GM20431 (cell line): ENCODE data around the gene TRMT1.

Experiments
- in situ Hi-C: fragments of 300-500 bp; cut with MseI, MboI; formaldehyde crosslinking; loops from one replicate; pipeline ENCODE4 v1.15.0; 2020; ENCODE audit warnings: low sequenced_read_pairs; ENCODE audit not compliant: unreplicated experiment

Gene TRMT1

GRCh38 chr19:13103581-13104359 lies 12.8 kb downstream of the TRMT1 start:
- in situ Hi-C loops: no loop called here

- in situ Hi-C loops: no loop called here
Measured at GRCh38 chr19:13102666-13103580, 13.6 kb downstream of the TRMT1 start, which contains the start of gene LYL1. Gene LYL1, minus strand, starts transcription at chr19:13102858. Its CDS starts 1,687 bp downstream, at chr19:13101171.

GRCh38 chr19:13102416-13102665 lies 14.2 kb downstream of the TRMT1 start:
- in situ Hi-C loops: no loop called here

- in situ Hi-C loops: no loop called here
Measured at GRCh38 chr19:13101590-13102415, 14.7 kb downstream of the TRMT1 start.

- in situ Hi-C loops: no loop called here
Measured at GRCh38 chr19:13100841-13101589, 15.5 kb downstream of the TRMT1 start.

GRCh38 chr19:13100031-13100588 lies 16.4 kb downstream of the TRMT1 start:
- in situ Hi-C loops: no loop called here

- in situ Hi-C loops: no loop called here
Measured at GRCh38 chr19:13099073-13099999, 17.2 kb downstream of the TRMT1 start.

GRCh38 chr19:13098277-13099072 lies 18.1 kb downstream of the TRMT1 start:
- in situ Hi-C loops: no loop called here

DNA sequence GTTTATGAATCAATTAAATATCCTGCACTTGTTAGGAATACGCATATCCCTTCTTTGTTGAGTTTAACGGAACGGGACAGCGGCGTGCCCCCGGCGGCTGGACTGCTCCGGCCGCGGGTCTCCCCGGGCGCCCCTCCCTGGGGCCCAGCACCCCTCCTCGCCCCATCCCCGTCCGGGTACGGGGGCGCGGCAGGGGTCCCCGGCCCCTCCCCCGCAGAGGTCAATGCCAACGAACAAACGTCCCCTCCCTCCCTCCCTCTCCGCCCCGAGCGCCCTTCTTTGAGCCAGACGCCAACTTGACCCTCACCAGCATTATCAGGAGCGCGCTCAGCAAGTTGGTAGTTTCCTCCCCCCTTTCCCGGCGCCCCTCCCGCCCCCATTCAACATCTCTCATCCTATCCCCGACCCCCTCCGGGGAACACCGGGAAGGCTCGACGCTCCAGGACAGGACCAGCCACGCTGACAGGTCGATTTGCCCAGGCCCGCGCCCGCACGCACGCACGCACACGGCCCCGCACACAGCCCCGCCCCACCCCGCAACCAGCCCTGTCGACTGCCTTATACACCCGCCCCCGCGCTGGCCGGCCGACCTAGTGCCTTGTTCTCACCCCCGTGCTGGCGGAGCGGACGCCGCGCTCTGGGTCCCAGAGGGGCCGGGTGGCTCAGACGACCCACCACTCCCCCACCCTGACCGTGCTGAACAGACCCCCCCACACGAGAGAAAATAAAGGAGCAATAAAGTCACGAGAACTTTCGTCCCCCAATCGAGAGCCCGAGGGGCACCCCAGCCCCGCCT lies 18.9 kb downstream of the TRMT1 start:
- in situ Hi-C loops: no loop called here

GRCh38 chr19:13097033-13097462 lies 19.5 kb downstream of the TRMT1 start:
- in situ Hi-C loops: no loop called here

GRCh38 chr19:13095934-13096927 lies 20.3 kb downstream of the TRMT1 start:
- in situ Hi-C loops: no loop called here

DNA sequence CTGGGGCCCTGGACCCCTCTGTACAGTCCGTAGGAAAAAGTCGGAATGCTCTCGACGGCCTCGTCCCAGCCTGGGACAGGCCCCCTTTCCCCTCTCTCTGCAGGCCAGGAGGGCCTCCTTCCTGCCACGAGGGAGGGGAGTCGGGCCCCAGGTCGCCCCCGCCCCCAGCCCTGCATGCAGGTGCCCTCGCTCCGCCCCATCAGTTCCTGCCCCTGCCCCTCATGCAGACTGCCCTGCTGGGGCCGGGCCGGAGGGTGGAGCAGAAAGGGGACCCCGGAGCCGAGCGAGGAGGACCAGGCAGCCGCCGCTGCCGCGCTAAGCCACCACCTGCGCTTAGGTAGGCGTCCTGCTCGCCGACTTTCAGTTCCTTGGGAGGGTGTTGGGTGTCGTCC lies 21.2 kb downstream of the TRMT1 start:
- in situ Hi-C loops: no loop called here

DNA sequence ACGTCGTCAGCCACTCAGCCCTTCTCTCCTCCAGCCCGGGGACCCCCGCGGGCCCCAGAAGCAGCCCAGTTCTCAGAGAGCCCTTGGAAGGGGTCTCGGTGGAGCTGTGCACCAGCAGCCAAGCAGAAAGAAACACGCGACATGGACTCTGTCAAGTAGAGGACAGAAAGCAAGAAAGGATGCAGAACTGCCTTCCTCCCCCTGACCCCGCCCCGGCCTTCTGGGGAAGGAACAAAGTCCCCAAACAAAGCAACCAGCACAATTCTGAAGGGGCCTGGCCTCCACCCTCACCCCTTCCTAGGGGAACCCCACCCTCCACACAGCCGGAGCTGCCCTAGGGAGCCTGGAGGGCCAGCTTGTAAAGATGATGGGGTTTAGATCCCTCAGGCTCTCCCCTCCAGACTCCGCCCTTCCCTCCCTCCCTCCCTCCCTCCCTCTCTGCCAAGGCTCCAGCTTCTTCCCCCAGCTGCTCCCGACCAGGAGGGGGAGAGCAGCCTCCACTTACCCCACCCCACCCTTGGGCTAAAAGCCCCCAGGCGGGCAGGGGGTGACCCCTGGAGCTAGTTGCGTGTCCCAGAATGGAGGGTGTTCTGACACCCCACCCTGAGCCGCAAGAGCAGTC lies 21.7 kb downstream of the TRMT1 start:
- in situ Hi-C loops: no loop called here

- in situ Hi-C loops: no loop called here
Measured at GRCh38 chr19:13094106-13094504, 22.4 kb downstream of the TRMT1 start.

DNA sequence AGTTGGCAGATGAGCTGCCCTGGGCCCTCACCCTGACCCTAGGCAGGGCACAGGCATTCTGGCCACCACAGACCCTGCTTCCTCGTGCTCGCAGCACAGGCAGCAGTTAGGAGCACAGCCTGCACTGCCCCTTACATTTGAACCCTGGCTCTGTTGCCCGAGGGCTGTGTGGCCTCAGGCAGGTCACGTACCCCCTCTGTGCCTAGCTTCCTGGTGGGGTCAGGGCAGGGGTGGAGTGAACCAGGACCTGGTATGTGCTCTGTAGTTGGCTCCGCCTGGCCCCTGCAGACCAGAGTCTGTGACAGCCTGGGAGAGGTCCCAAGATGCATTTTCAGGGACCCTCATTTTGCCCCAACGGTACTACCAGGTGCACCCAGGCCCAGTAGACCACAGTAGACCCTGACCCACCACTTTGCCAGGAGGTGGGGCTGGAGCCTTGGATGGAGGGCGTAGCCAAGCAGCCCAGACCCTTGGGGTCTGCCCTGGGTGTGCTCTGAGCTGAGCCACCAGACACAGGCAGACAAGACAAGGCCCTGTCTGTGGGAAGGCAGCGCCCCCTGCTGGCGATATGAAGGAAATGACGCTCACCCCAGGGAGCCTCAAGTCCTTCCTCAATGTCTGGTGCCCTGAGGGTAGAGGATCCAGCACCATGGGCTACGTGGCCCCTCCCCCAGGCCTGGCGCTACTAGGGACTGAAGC lies 23.0 kb downstream of the TRMT1 start:
- in situ Hi-C loops: no loop called here
